ENCODE data around the gene RRAS2.

DNA sequence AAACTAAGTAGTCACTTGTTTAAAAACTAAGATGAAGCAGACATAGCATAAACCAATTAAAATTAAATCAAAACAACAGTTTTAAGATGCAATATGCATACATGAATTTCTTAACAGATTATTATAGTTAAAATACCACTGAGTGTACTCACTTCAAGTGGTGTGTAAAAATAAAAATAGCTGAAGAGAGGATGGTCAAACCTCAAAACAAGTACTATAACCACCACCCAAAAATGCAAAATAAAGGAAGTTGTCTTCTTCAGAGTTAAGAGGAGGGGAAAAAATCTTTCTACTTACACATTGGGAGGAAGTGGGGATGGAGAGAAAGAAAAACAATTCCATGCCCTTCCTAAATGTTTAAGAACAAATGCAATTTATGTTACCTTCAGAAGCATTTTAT lies 31.9 kb downstream of the RRAS2 start:
- TF ChIP-seq CTCF (IDR thresholded peaks at IDR 0.05) (no peak), POLR2A (IDR thresholded peaks at IDR 0.05) (no peak)
